Measurements from ENCODE around the gene FCER2.

FCER2 gene

GRCh38 chr19:7676376-7676775 lies 25.6 kb downstream of the FCER2 start:
- no peak for DNase-seq

DNA sequence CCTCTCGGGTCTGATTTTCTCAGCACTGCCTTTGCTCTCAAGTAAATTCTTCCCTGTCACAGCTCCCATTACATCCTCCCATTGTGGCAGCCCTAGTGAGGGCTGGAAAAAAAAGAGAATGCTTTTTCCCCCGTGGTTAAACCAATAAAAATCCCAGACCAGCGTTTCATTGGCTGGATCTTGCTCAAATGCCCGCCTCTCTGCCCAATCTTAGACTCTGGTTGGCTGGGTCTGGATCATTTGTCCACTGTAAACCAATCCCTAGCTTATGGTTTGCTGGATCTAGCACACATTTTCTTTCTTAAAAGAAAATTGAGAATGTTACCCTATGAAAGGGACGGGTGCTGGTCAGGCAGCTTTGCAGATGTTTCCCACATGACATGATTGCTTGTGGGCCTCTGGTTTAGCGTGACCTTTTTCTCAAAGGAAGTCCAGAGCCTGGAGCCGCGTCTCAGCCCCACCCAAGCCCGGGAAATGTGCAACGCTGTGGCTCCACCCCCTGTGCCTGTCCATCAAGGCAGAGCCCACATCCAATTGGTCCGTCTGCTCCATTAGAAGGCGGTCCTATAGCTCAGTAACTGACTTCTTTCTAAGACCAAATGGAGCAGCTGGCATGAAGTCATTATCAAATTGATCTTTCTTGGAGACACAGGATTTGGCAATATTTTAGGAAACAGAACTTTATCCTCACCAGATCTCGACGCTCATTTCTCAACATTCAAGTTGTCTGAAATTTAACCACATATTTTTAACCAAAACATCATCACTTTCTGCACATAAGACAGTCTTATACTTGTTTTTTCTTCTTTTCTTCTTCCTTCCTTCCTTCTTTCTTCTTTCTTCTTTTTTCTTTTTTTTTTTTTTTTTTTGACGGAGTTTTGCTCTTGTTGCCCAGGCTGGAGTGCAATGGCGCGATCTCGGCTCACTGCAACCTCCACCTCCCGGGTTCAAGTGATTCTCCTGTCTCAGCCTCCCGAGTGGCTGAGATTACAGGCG lies 27.6 kb downstream of the FCER2 start:
- DNase-seq, result no peak

- no peak for DNase-seq
These were observed 29.4 kb downstream of the FCER2 start for GRCh38 chr19:7672522-7672921.

DNA sequence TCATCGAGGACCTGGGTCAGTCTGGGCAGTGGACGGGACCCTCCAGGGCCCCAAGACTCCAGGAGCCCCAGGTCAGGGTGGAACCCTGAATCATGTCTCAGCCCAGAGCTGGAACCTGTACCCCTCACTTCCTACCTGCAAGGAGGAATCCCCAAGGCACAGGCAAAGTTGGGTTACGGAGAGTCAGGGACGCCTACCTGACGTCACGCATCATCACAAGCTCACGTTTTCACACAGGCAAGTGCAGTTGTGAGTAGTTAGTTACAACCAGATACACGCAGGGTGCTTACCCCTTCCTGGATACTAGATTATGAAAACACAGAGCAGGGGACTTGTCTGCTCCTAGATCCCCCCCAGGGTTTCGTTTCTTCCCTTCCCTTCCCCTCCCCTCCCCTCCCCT lies 31.1 kb downstream of the FCER2 start:
- DNase-seq, result no peak

DNA sequence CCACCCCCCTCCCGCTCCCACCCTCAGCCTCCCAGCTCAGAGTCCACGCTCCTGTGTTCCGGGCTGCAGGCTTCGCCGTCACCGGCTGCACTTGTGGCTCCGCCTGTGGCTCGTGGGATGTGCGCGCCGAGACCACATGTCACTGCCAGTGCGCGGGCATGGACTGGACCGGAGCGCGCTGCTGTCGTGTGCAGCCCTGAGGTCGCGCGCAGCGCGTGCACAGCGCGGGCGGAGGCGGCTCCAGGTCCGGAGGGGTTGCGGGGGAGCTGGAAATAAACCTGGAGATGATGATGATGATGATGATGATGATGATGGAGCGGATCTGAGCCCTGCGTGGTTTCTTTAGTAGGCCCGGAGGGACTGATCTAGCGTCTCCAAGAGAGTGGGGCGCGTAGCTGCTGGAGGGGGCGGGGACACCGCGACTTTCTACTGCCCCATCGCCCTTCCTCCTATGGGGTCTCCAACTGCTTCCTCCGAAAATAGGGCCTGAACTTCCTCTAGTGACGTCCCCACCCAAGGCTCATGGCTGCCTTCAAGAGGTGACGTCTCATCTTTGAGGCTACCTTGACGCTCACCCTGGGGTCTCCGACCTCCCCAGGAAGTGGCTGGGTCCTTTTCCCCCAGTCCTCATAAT lies 31.7 kb downstream of the FCER2 start:
- DNase-seq, result no peak

- no peak for DNase-seq
These were observed 32.3 kb downstream of the FCER2 start for GRCh38 chr19:7669641-7670040.

GRCh38 chr19:7668842-7669241 lies 33.1 kb downstream of the FCER2 start, which contains the start of gene RETN:
Gene RETN (plus strand): TSS chr19:7669049. CDS start chr19:7669327, 278 bp downstream.
- no peak for DNase-seq

GRCh38 chr19:7665076-7665475 lies 36.9 kb downstream of the FCER2 start:
- no peak for DNase-seq

DNA sequence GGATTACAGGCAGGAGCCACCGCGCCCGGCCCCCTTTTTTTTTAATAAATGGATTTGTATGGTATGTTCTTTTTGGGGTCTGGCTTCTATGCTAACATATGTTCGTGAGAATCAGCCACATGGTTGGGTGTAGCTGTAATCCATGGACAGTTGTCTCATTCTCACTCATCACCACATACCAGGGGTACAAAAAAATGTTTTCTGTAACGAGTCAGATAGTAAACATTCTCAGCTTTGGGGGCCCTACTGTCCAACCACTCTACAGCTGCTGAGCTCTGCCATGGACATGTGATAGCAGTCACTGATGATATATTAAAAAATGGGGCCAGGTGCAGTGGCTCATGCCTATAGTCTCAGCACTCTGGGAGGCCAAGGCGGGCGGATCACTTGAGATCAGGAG lies 38.2 kb downstream of the FCER2 start:
- DNase-seq, result no peak

DNA sequence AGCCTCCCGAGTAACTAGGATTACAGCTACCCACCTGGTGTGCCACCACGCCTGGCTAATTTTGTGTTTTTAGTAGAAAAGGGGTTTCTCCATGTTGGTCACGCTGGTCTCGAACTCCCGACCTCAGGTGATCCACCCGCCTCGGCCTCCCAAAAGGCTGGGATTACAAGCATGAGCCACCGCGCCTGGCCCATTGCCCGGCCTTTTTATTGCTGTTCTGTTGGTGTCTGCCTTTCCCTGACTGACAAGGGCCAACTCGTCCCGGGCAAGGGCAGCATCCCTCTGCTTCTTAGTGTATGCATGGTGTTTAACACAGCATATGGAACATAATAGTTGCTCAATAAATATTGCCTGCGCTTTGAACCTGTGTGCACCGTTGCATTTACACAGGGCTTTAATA lies 39.3 kb downstream of the FCER2 start:
- DNase-seq, result no peak

DNA sequence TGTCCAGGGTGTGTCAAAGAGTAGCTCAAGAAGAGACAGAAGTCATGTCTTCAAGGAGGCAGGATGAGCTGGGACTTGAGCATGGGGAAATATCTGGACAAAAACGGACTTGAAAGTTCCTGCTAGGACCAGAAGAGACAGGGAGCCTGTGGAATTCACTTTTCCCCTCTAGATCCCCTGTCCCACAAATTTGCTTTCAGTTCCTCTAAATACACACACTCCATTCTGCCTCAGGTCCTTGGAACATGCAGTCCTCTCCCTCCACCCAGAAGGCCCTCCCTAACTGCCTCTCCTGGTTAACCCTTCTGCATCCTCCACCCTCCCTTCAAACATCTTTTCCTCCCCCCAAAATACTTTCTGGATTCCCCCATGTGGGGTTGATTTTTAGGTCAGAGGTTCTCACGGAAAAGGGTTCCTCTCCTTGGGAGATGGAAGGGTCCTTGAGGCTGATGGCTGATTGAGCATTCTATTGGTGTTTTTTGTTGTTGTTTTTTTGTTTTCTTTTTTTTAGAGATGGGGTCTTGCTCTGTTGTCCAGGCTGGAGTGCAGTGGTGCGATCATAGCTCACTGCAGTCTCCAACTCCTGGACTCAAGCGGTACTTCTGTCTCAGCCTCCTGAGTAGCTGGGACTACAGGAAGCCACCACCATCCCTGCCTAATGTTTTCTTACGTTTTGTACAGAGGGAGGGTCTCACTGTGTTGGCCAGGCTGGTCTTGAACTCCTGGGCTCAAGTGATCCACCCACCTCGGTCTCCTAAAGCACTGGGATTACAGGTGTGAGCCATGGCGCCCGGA lies 40.0 kb downstream of the FCER2 start:
- no peak for DNase-seq

GRCh38 chr19:7658219-7658686 lies 43.7 kb downstream of the FCER2 start:
- peak; percentile 23 for DNase-seq

- DNase-seq, result no peak
These were observed 44.7 kb downstream of the FCER2 start for GRCh38 chr19:7657131-7657751.

- DNase-seq, result no peak
These were observed 46.4 kb downstream of the FCER2 start for GRCh38 chr19:7655581-7655980.

- DNase-seq, result no peak
These were observed 47.5 kb downstream of the FCER2 start for GRCh38 chr19:7654401-7654800.

DNA sequence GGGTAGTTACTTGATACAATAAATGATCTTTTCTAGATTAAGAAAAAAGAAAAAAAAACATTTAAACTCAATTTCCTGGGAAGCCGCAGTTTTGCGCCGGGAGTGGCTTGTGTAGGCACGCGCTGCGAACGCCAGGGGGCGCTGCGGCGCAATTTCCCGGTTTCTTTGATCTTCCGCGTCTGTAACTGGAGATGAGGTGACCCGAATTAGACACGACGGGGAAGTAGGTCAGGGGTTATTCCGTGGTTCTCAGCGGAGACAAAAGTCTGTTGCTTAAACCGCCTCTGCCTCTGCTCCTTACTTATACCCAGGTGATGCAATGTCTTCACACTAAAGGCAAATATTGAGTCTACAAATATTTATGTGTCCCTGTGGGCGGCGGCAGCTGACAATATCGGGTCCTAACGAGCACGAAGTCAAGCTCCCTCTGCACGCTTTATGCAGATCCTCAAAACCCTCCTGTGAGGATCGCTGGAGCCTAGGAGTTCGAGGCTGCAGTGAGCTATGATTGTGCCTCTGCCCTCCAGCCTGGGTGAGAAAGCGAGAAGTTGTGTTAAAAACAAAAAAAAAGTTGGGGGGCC lies 49.8 kb downstream of the FCER2 start:
- DNase-seq, result peak; percentile 76

DNA sequence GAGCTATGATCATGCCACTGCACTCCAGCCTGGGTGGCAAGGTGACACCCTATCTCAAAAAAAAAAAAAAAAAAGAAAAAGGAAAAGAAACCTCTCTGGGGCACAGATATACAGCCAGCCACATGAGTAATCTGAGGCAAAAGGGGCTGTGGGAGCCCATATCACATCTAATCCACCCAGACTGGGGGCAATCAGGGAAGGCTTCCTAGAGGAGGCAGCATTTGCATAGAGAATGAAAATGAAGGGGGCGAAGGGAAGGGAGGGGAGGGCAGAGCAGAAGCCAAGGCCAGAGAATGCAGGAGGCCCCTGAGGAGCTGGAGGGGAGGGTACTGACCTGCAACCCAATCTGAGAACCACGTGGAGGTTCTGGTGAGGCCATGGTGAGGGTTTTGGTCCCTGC lies 51.8 kb downstream of the FCER2 start:
- DNase-seq, result no peak

GRCh38 chr19:7648265-7649014 lies 53.5 kb downstream of the FCER2 start:
- DNase-seq, result no peak

DNA sequence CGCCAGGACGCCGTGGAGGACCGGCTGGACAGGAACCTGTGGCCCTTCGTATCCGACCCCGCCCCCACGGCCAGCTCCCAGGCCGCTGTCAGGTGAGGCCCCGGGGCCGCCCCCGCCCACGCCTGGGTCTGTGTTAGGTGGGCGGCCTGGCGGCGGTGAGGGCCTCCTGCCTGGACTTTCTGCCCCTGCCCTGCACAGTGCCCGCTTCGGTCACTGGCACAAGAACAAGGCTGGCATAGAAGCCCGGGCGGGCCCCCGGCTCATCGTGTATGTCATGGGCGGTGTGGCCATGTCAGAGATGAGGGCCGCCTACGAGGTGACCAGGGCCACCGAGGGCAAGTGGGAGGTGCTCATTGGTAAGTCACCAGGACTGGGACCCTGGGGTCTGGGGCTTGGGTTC lies 54.8 kb downstream of the FCER2 start:
- DNase-seq, result no peak

- DNase-seq, result no peak
These were observed 55.6 kb downstream of the FCER2 start for GRCh38 chr19:7646426-7646700.

- DNase-seq, result no peak
These were observed 56.1 kb downstream of the FCER2 start for GRCh38 chr19:7645656-7646425.
